ENCODE data around the gene CIAO2B. TPM values are rescaled to one million over a fixed set of nuclear protein-coding genes. Genes with fewer than 3 reads are reported as not detected.
"Not testable (repeated sequence)": the region's sequence is repeated elsewhere in the genome, so short reads cannot be mapped to it uniquely, and the experiment has no call there.

CIAO2B gene
- total RNA-seq, 1 donor: 97.4 TPM

DNA sequence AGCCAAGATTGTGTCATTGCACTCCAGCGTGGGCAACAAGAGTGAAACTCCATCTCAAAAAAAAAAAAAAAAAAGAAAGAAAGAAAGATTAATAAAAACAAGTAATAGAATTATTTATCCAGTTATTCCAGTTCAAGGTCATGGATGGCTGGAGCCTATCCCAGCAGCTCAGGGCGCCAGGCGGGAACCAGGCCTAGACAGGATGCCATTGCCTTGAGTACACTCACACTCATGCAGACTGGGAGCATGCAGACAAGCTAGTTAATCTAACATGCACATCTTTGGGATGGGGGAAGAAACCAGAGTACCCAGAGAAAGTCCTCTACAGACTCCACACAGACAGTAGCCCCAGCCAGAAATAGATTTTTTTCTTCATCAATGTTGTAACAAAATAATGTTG lies 36.0 kb downstream of the CIAO2B start:
- Histone ChIP-seq H3K9me3 (ENCODE audit: low read depth, low read length) (no peaks in the 10 kb centered on the region), H3K79me2 (ENCODE audit: insufficient read depth, low read length) (no peaks in the 10 kb centered on the region), H3K4me1 (ENCODE audit: insufficient read depth, low read length) (peaks cover 32% of the 10 kb centered on the region), H2AFZ (ENCODE audit: low read length) (no peak overlapping the region), H4K20me1 (ENCODE audit: insufficient read depth, low read length) (peaks cover 4% of the 10 kb centered on the region), H3K4me2 (ENCODE audit: insufficient read depth, low read length) (no peak overlapping the region), H3K36me3 (ENCODE audit: insufficient read depth, low read length) (no peaks in the 10 kb centered on the region), H3K27ac (ENCODE audit: low read depth, low read length) (no peak overlapping the region), H3K27me3 (ENCODE audit: insufficient read depth, low read length) (no peaks in the 10 kb centered on the region), H3K4me3 (ENCODE audit: insufficient read depth, low read length) (no peak overlapping the region)
- peak; percentile 76 for DNase-seq (ENCODE audit: insufficient read length, low spot score, missing footprints)
- TF ChIP-seq, protein P1, sequence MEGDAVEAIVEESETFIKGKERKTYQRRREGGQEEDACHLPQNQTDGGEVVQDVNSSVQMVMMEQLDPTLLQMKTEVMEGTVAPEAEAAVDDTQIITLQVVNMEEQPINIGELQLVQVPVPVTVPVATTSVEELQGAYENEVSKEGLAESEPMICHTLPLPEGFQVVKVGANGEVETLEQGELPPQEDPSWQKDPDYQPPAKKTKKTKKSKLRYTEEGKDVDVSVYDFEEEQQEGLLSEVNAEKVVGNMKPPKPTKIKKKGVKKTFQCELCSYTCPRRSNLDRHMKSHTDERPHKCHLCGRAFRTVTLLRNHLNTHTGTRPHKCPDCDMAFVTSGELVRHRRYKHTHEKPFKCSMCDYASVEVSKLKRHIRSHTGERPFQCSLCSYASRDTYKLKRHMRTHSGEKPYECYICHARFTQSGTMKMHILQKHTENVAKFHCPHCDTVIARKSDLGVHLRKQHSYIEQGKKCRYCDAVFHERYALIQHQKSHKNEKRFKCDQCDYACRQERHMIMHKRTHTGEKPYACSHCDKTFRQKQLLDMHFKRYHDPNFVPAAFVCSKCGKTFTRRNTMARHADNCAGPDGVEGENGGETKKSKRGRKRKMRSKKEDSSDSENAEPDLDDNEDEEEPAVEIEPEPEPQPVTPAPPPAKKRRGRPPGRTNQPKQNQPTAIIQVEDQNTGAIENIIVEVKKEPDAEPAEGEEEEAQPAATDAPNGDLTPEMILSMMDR (IDR thresholded peaks at IDR 0.05; ENCODE audit: extremely low read depth, low read depth, low read length): no peak

DNA sequence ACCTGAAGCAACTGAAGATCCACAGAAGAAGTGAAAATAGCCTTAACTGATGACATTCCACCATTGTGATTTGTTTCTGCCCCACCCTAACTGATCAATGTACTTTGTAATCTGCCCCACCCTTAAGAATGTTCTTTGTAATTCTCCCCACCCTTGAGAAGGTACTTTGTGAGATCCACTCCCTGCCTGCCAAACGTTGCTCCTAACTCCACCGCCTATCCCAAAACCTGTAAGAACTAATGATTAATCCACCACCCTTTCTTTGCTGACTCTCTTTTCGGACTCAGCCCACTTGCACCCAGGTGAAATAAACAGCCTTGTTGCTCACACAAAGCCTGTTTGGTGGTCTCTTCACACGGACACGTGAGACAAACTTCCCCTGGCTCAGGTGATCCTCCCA lies 37.5 kb downstream of the CIAO2B start:
- not testable (repeated sequence) for H3K9me3 ChIP-seq (ENCODE audit: low read depth, low read length); H3K4me3 ChIP-seq (ENCODE audit: insufficient read depth, low read length); H3K36me3 ChIP-seq (ENCODE audit: insufficient read depth, low read length); H2AFZ ChIP-seq (ENCODE audit: low read length); H3K27ac ChIP-seq (ENCODE audit: low read depth, low read length); H3K4me2 ChIP-seq (ENCODE audit: insufficient read depth, low read length); H3K27me3 ChIP-seq (ENCODE audit: insufficient read depth, low read length); DNase-seq (ENCODE audit: insufficient read length, low spot score, missing footprints); H4K20me1 ChIP-seq (ENCODE audit: insufficient read depth, low read length); H3K79me2 ChIP-seq (ENCODE audit: insufficient read depth, low read length)
- H3K4me1 ChIP-seq (ENCODE audit: insufficient read depth, low read length): peaks cover 32% of the 10 kb centered on the region

GRCh38 chr16:66895999-66896398 lies 38.2 kb downstream of the CIAO2B start:
- TF ChIP-seq, protein P1 (IDR thresholded peaks at IDR 0.05; ENCODE audit: extremely low read depth, low read depth, low read length): no peak
- Histone ChIP-seq H3K4me1 (ENCODE audit: insufficient read depth, low read length) (peaks cover 28% of the 10 kb centered on the region), H3K4me2 (ENCODE audit: insufficient read depth, low read length) (no peak overlapping the region)

DNA sequence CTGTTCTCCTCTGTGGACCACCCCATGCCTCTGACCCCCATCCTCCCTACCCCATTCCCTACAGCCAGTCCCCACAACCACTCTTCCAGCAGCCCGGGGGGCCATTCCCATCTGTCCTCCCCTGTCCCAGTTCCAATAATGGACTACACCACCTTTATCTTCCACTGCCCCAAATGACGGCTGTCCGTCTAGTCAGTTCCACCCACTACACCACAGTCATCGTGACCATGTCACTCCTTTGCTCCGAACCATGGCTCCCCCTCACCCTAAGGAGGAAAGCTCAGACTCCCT lies 38.6 kb downstream of the CIAO2B start:
- peaks cover 4% of the 10 kb centered on the region for H4K20me1 ChIP-seq (ENCODE audit: insufficient read depth, low read length)
- H2AFZ ChIP-seq (ENCODE audit: low read length): no peak overlapping the region
- TF ChIP-seq, protein P1 (IDR thresholded peaks at IDR 0.05; ENCODE audit: extremely low read depth, low read depth, low read length): no peak
- H3K4me2 ChIP-seq (ENCODE audit: insufficient read depth, low read length): no peak overlapping the region
- no peaks in the 10 kb centered on the region for H3K79me2 ChIP-seq (ENCODE audit: insufficient read depth, low read length)
- H3K27ac ChIP-seq (ENCODE audit: low read depth, low read length): no peak overlapping the region
- H3K36me3 ChIP-seq (ENCODE audit: insufficient read depth, low read length): peaks cover 4% of the 10 kb centered on the region
- H3K27me3 ChIP-seq (ENCODE audit: insufficient read depth, low read length): no peaks in the 10 kb centered on the region
- no peak overlapping the region for H3K4me3 ChIP-seq (ENCODE audit: insufficient read depth, low read length)
- DNase-seq (ENCODE audit: insufficient read length, low spot score, missing footprints): no peak
- H3K4me1 ChIP-seq (ENCODE audit: insufficient read depth, low read length): peaks cover 24% of the 10 kb centered on the region
- H3K9me3 ChIP-seq (ENCODE audit: low read depth, low read length): no peaks in the 10 kb centered on the region

More at GRCh38 chr16:66895999-66896398, 38.2 kb downstream of the CIAO2B start:
- Histone ChIP-seq H3K9me3 (ENCODE audit: low read depth, low read length) (no peaks in the 10 kb centered on the region), H2AFZ (ENCODE audit: low read length) (no peak overlapping the region), H3K36me3 (ENCODE audit: insufficient read depth, low read length) (peaks cover 4% of the 10 kb centered on the region), H3K27ac (ENCODE audit: low read depth, low read length) (no peak overlapping the region), H3K4me3 (ENCODE audit: insufficient read depth, low read length) (no peak overlapping the region), H4K20me1 (ENCODE audit: insufficient read depth, low read length) (peaks cover 4% of the 10 kb centered on the region), H3K79me2 (ENCODE audit: insufficient read depth, low read length) (no peaks in the 10 kb centered on the region), H3K27me3 (ENCODE audit: insufficient read depth, low read length) (no peaks in the 10 kb centered on the region)
- no peak for DNase-seq (ENCODE audit: insufficient read length, low spot score, missing footprints)
